Thyroid gland (tissue), 4 donors: Measurements from ENCODE around the gene NLRP3. TPM values are rescaled to one million over a fixed set of nuclear protein-coding genes. Genes with fewer than 3 reads are reported as not detected.

Source experiments
- DNase-seq, 2 donors: peaks; one replicate each; pipeline ENCODE4 v3.0.0-alpha.2; 2019
- H3K27ac ChIP-seq, 3 donors: fragments of 200-600 bp; sonication (generic); 1 replicate in 2 of 3; 2 replicates in 1 of 3; pipeline ENCODE4 v1.5.1; 2016 to 2019; ENCODE audit warnings: mild to moderate bottlenecking in 1 of 3, moderate library complexity in 1 of 3
- H3K27me3 ChIP-seq: fragments of 200-600 bp; sonication (generic); one replicate; pipeline ENCODE4 v1.5.1; 2019
- H3K36me3 ChIP-seq, 2 donors: fragments of 200-600 bp; sonication (generic); one replicate each; pipeline ENCODE4 v1.5.1; 2016 to 2019
- H3K4me1 ChIP-seq, 2 donors: fragments of 200-600 bp; sonication (generic); one replicate each; pipeline ENCODE4 v1.5.1; 2017 to 2019
- H3K4me3 ChIP-seq, 3 donors: fragments of 200-600 bp; sonication (generic); replicated peaks in 1 of 3; 1 replicate in 2 of 3; 2 replicates in 1 of 3; pipeline ENCODE4 v1.5.1; 2016; ENCODE audit warnings: mild to moderate bottlenecking in 1 of 3
- H3K9me3 ChIP-seq: fragments of 200-600 bp; sonication (generic); one replicate; pipeline ENCODE4 v1.5.1; 2017
- POLR2A ChIP-seq, 2 donors: fragments of 450-650 bp; IDR thresholded peaks; one replicate each; pipeline ENCODE4 v1.6.1; 2017; ENCODE audit warnings: antibody characterized with exemption in 2 of 2, mild to moderate bottlenecking in 2 of 2, moderate library complexity in 1 of 2
- WGBS, 2 donors: methylation state at CpG; one replicate each; pipeline ENCODE4 v1.1.5; 2017; 5-methylcytosine and 5-hydroxymethylcytosine counted together
- intact Hi-C: fragments of 100-400 bp; cut with DNase I; formaldehyde crosslinking; loops from one replicate; pipeline ENCODE4 v1.15.1; 2023
- total RNA-seq, 4 donors: library from RNA; depleted of rRNA; stranded (reverse); fragments of >200 nt; gene quantifications; one replicate each; pipeline ENCODE4 v1.2.3, GENCODE V29; 2016
- TF ChIP-seq, protein P1 (sequence below), 6 experiments: fragments of 200-600 bp in 3 of 6; fragments of 450-650 bp in 3 of 6; sonication (generic) in 3 of 6; IDR thresholded peaks; one replicate each; pipeline ENCODE4 v1.5.1; 2016 to 2019; ENCODE audit warnings: antibody characterized with exemption in 6 of 6, mild to moderate bottlenecking in 2 of 6, inconsistent platforms in 1 of 6, moderate library complexity in 1 of 6

The NLRP3 gene
- total RNA-seq, 4 donors from 2014 or later = 0.54 to 2.3 (median 0.75) TPM

- Histone ChIP-seq H3K4me1 (no peaks in the 10 kb centered on the region), H3K27me3 (no peaks in the 10 kb centered on the region), H3K36me3 (no peaks in the 10 kb centered on the region), H3K27ac (no peak overlapping the region), H3K4me3 (no peak overlapping the region), H3K9me3 (no peaks in the 10 kb centered on the region)
- no peak for TF ChIP-seq POLR2A (IDR thresholded peaks at IDR 0.05)
- TF ChIP-seq, protein P1, sequence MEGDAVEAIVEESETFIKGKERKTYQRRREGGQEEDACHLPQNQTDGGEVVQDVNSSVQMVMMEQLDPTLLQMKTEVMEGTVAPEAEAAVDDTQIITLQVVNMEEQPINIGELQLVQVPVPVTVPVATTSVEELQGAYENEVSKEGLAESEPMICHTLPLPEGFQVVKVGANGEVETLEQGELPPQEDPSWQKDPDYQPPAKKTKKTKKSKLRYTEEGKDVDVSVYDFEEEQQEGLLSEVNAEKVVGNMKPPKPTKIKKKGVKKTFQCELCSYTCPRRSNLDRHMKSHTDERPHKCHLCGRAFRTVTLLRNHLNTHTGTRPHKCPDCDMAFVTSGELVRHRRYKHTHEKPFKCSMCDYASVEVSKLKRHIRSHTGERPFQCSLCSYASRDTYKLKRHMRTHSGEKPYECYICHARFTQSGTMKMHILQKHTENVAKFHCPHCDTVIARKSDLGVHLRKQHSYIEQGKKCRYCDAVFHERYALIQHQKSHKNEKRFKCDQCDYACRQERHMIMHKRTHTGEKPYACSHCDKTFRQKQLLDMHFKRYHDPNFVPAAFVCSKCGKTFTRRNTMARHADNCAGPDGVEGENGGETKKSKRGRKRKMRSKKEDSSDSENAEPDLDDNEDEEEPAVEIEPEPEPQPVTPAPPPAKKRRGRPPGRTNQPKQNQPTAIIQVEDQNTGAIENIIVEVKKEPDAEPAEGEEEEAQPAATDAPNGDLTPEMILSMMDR (IDR thresholded peaks at IDR 0.05) = no peak
- 71 to 76% methylated on average over 10 of the region's 10 CpGs for WGBS, 2 donors
- no peak for DNase-seq
- intact Hi-C loops = no loop called here
These were observed 80.8 kb downstream of the NLRP3 start for GRCh38 chr1:247496581-247497285.

Other genes starting within 250 kb of the NLRP3 start
- gene ZNF124, start 244.2 kb upstream of the NLRP3 start, total RNA-seq = 10 to 100 TPM; 47.6 to 75.0 (median 62.4) TPM
- gene VN1R5, start 160.1 kb upstream of the NLRP3 start, total RNA-seq = not detected
- gene ZNF496, start 84.3 kb upstream of the NLRP3 start, total RNA-seq = 10 to 100 TPM; 34.0 to 78.6 (median 51.9) TPM
- gene OR2B11, start 41.9 kb downstream of the NLRP3 start, total RNA-seq = not detected
- not detected for gene OR2C3, start 120.3 kb downstream of the NLRP3 start, total RNA-seq
- gene GCSAML, start 133.0 kb downstream of the NLRP3 start, total RNA-seq = under 1 TPM in 1 of 4 donors, not detected in 3; 0.13 TPM
- gene OR2G2, start 172.2 kb downstream of the NLRP3 start, total RNA-seq = not detected
- gene OR2G3, start 189.4 kb downstream of the NLRP3 start, total RNA-seq = not detected